SU-DHL-6 (cell line): ENCODE measurements around the gene NLGN2.

Source experiments
- H2AFZ ChIP-seq: fragments of 200-600 bp; sonication (generic); 2 replicates; pipeline ENCODE4 v1.6.1; 2014; ENCODE audit warnings: low read depth, mild to moderate bottlenecking, moderate library complexity, mixed read lengths, antibody characterized with exemption, low read length; ENCODE audit not compliant: severe bottlenecking
- H3F3A ChIP-seq: fragments of 200-600 bp; shearing (Covaris generic); 2 replicates; pipeline ENCODE4 v1.6.0; 2016; ENCODE audit warnings: antibody characterized with exemption, mild to moderate bottlenecking; ENCODE audit not compliant: insufficient read depth
- H3K27ac ChIP-seq: fragments of 200-600 bp; sonication (generic); 2 replicates; pipeline ENCODE4 v1.5.1; 2016; ENCODE audit warnings: low read depth, mild to moderate bottlenecking, low read length, moderate library complexity, mixed read lengths
- H3K27me3 ChIP-seq: fragments of 200-600 bp; sonication (generic), shearing (Covaris generic); 2 replicates; pipeline ENCODE4 v1.6.0; 2014; ENCODE audit warnings: mild to moderate bottlenecking, low read length
- H3K36me3 ChIP-seq: fragments of 200-600 bp; sonication (generic); 2 replicates; pipeline ENCODE4 v1.6.1; 2014; ENCODE audit warnings: mild to moderate bottlenecking, low read length, mixed read lengths
- H3K4me2 ChIP-seq: fragments of 300-600, 200-600 bp; shearing (Covaris generic), sonication (generic); 2 replicates; pipeline ENCODE4 v1.6.0; 2014; ENCODE audit warnings: low read length, low read depth, mild to moderate bottlenecking; ENCODE audit not compliant: poor library complexity, severe bottlenecking
- H3K4me3 ChIP-seq: fragments of 200-600 bp; sonication (generic); 2 replicates; pipeline ENCODE4 v1.5.1; 2014; ENCODE audit warnings: antibody characterized with exemption, low read length, mild to moderate bottlenecking, mixed read lengths; ENCODE audit not compliant: insufficient read depth, poor library complexity, severe bottlenecking
- H3K79me2 ChIP-seq: fragments of 200-600 bp; sonication (generic); 2 replicates; pipeline ENCODE4 v1.6.1; 2014; ENCODE audit warnings: mild to moderate bottlenecking, low read length, moderate library complexity; ENCODE audit not compliant: insufficient read depth
- H3K9ac ChIP-seq: fragments of 200-600 bp; sonication (generic); 2 replicates; pipeline ENCODE4 v1.7.0; 2014; ENCODE audit warnings: mild to moderate bottlenecking, low read length
- H3K9me2 ChIP-seq: fragments of 200-600 bp; sonication (generic); replicated peaks from 2 replicates; pipeline ENCODE4 v1.6.1; 2014; ENCODE audit warnings: low read length; ENCODE audit not compliant: insufficient read depth
- H3K9me3 ChIP-seq: fragments of 200-600 bp; sonication (generic); 2 replicates; pipeline ENCODE4 v1.6.1; 2014; ENCODE audit warnings: low read length, mixed read lengths; ENCODE audit not compliant: insufficient read depth
- H4K20me1 ChIP-seq: fragments of 200-600 bp; sonication (generic); 2 replicates; pipeline ENCODE4 v1.6.1; 2014; ENCODE audit warnings: low read depth, mild to moderate bottlenecking, antibody characterized with exemption, low read length, moderate library complexity, mixed read lengths
- EZH2phosphoT487 ChIP-seq: fragments of 200-600 bp; sonication (generic), shearing (Covaris generic); conservative IDR thresholded peaks from 2 replicates; pipeline ENCODE4 v1.6.1; 2018; ENCODE audit warnings: mild to moderate bottlenecking, antibody characterized with exemption, low read length, moderate library complexity, mixed read lengths
- TF ChIP-seq, protein P1 (sequence below): fragments of 200-600 bp; sonication (generic); IDR thresholded peaks from one replicate; pipeline ENCODE4 v1.5.1; 2017; ENCODE audit warnings: antibody characterized with exemption, mild to moderate bottlenecking, low read length, moderate library complexity; ENCODE audit not compliant: insufficient read depth, poor library complexity, severe bottlenecking

The NLGN2 gene

DNA sequence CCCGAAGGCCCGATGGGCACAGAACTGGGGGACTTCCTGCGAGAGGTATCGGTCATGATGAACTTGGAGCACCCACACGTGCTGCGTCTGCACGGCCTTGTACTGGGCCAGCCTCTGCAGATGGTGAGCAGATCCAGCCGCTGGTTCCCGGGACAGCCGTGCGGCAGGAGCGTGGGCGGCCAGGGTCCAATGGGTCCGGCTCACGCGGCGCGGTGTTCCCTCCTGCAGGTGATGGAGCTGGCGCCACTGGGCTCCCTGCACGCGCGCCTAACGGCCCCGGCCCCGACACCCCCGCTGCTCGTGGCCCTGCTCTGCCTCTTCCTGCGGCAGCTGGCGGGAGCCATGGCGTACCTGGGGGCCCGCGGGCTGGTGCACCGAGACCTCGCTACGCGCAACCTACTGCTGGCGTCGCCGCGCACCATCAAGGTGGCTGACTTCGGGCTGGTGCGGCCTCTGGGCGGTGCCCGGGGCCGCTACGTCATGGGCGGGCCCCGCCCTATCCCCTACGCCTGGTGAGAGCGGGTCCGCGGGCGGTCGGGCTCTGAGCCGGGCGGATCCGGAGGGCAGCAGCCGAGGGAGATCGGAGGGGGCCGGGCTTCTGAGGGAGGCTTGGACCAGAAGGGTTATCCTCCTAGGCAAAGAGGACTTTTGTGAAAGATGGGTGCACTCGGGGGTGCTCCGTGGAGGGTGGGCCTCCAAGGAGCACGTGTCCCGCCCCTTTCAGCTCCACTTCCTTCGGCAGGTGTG is 23.7 kb upstream of the NLGN2 start:
- Histone ChIP-seq H3K79me2 (no peaks in the 10 kb centered on the region), H3K9me2 (no peaks in the 10 kb centered on the region), H3F3A (no peaks in the 10 kb centered on the region), H3K4me3 (peak overlapping the region; percentile 77), H3K36me3 (no peaks in the 10 kb centered on the region), H3K27ac (peak overlapping the region; percentile 48), H2AFZ (peak overlapping the region; percentile 94), H3K4me2 (peak overlapping the region; percentile 79), H3K27me3 (no peaks in the 10 kb centered on the region), H3K9me3 (peaks cover 9% of the 10 kb centered on the region; the same call in 1 of the 2 replicates), H3K9ac (peak overlapping the region; percentile 73), H4K20me1 (no peaks in the 10 kb centered on the region)
- TF ChIP-seq EZH2phosphoT487 = no peak
- TF ChIP-seq, protein P1, sequence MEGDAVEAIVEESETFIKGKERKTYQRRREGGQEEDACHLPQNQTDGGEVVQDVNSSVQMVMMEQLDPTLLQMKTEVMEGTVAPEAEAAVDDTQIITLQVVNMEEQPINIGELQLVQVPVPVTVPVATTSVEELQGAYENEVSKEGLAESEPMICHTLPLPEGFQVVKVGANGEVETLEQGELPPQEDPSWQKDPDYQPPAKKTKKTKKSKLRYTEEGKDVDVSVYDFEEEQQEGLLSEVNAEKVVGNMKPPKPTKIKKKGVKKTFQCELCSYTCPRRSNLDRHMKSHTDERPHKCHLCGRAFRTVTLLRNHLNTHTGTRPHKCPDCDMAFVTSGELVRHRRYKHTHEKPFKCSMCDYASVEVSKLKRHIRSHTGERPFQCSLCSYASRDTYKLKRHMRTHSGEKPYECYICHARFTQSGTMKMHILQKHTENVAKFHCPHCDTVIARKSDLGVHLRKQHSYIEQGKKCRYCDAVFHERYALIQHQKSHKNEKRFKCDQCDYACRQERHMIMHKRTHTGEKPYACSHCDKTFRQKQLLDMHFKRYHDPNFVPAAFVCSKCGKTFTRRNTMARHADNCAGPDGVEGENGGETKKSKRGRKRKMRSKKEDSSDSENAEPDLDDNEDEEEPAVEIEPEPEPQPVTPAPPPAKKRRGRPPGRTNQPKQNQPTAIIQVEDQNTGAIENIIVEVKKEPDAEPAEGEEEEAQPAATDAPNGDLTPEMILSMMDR = no peak

DNA sequence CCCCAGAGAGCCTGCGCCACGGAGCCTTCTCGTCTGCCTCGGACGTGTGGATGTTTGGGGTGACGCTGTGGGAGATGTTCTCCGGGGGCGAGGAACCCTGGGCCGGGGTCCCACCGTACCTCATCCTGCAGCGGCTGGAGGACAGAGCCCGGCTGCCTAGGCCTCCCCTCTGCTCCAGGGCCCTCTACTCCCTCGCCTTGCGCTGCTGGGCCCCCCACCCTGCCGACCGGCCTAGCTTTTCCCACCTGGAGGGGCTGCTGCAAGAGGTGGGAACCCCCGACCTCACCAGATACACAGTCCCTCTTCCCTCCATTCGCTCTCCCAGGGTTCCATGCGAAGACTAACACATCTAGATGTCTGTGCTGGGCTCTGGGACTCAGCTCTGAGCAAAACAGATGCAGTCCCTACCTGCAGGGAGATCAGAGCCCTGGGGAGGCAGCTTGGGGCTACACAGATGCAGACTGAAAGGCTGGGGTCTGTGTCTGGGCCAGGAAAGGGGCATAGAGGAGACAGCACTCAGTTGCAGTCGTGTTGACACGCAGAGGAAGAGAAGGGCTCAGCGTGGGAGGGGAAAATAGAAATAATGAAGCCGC is 23.1 kb upstream of the NLGN2 start:
- Histone ChIP-seq H3K27ac (peak overlapping the region; percentile 48), H3K9ac (peak overlapping the region; percentile 73), H4K20me1 (no peaks in the 10 kb centered on the region), H2AFZ (peak overlapping the region; percentile 94), H3K79me2 (no peaks in the 10 kb centered on the region), H3K4me3 (peak overlapping the region; percentile 77), H3F3A (no peaks in the 10 kb centered on the region), H3K36me3 (no peaks in the 10 kb centered on the region), H3K9me2 (no peaks in the 10 kb centered on the region), H3K27me3 (no peaks in the 10 kb centered on the region), H3K9me3 (peaks cover 3% of the 10 kb centered on the region; the same call in 1 of the 2 replicates), H3K4me2 (peak overlapping the region; percentile 79)
- TF ChIP-seq EZH2phosphoT487 = no peak
- TF ChIP-seq, protein P1 = no peak

GRCh38 chr17:7388856-7389255 is 18.8 kb upstream of the NLGN2 start:
- Histone ChIP-seq H3F3A (0 out of 2 replicates have a peak, but pooled peaks cover 3% of the 10 kb centered on the region), H2AFZ (no peak overlapping the region), H3K4me3 (no peak overlapping the region), H3K9me2 (no peaks in the 10 kb centered on the region), H3K9me3 (no peaks in the 10 kb centered on the region), H3K36me3 (no peaks in the 10 kb centered on the region), H3K9ac (no peak overlapping the region), H3K79me2 (no peaks in the 10 kb centered on the region), H3K27ac (no peak overlapping the region), H3K27me3 (no peaks in the 10 kb centered on the region), H4K20me1 (no peaks in the 10 kb centered on the region), H3K4me2 (no peak overlapping the region)
- TF ChIP-seq EZH2phosphoT487 = no peak
- TF ChIP-seq, protein P1 = no peak
